Lower leg skin (tissue), 3 donors: ENCODE data around the gene INHBB.

Experiments used
- POLR2A ChIP-seq, 2 donors: fragments of 450-650 bp; IDR thresholded peaks; one replicate each; pipeline ENCODE4 v1.6.1; 2016 to 2017; ENCODE audit warnings: antibody characterized with exemption in 2 of 2, mild to moderate bottlenecking in 1 of 2, moderate library complexity in 1 of 2
- TF ChIP-seq, protein P1 (sequence below), 3 donors: fragments of 450-650 bp; IDR thresholded peaks; one replicate each; pipeline ENCODE4 v1.5.1; 2016; ENCODE audit warnings: antibody characterized with exemption in 3 of 3, mild to moderate bottlenecking in 3 of 3, moderate library complexity in 2 of 3

DNA sequence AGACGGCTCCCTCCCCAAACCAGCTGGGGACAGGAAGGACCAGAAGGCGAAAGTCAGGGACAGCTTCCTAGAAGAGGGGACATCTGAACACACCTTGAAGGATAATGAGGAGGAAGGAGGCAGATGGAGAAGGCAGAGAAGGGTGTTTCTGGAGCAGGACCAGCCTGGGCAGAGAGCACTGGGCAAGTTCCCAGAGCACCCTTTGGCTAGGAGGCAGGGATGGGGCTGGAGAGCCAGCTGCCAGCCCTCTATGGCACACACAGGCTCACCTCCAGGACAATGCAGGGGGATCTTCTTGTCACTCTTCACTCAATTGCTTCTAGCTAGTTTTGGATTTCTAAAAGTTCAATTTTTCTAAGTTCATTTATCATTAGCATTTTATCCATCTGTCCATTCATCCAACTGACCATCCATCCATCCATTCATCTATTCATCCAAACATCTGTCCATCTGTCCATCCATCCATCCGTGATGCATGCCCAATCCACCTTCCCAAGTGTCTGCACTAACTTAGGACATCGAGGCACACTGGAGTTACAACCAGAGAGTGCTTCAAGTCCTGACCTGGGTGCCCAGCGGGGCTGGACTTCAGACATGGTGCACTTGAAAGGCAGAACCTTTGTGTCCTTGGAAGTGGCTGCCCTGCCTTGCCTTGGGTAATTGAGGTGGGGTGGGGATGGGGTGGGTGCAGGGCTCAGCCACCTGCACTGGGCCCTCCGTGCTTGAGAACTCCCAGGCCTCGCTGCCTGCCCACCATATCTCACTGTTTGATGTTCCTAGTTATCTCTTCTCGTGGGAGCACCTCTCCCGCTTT is 42.5 kb downstream of the INHBB start:
- no peak for TF ChIP-seq POLR2A (IDR thresholded peaks at IDR 0.05)
- TF ChIP-seq, protein P1, sequence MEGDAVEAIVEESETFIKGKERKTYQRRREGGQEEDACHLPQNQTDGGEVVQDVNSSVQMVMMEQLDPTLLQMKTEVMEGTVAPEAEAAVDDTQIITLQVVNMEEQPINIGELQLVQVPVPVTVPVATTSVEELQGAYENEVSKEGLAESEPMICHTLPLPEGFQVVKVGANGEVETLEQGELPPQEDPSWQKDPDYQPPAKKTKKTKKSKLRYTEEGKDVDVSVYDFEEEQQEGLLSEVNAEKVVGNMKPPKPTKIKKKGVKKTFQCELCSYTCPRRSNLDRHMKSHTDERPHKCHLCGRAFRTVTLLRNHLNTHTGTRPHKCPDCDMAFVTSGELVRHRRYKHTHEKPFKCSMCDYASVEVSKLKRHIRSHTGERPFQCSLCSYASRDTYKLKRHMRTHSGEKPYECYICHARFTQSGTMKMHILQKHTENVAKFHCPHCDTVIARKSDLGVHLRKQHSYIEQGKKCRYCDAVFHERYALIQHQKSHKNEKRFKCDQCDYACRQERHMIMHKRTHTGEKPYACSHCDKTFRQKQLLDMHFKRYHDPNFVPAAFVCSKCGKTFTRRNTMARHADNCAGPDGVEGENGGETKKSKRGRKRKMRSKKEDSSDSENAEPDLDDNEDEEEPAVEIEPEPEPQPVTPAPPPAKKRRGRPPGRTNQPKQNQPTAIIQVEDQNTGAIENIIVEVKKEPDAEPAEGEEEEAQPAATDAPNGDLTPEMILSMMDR (IDR thresholded peaks at IDR 0.05), result no peak
